Measurements from ENCODE around the gene LINC00632. TPM values are rescaled to one million over a fixed set of nuclear protein-coding genes. Genes with fewer than 3 reads are reported as not detected.

Gene LINC00632
- total and polyA plus RNA-seq, 8 donors, result 0.25 to 45.4 (median 4.2) TPM

GRCh38 chrX:140711894-140712293 lies 2.3 kb downstream of the LINC00632 start:
- no peak overlapping the region for H3K4me3 ChIP-seq
- peaks cover 0 to 9% (median 3%) of the 10 kb centered on the region in 4 donors for H3K4me1 ChIP-seq
- no peak for TF ChIP-seq CTCF (IDR thresholded peaks at IDR 0.05)
- TF ChIP-seq POLR2A (IDR thresholded peaks at IDR 0.05), result no peak
- no peak for TF ChIP-seq POLR2AphosphoS5 (IDR thresholded peaks at IDR 0.05)
- no peaks in the 10 kb centered on the region for H3K36me3 ChIP-seq
- no peak overlapping the region for H3K27ac ChIP-seq
- DNase-seq, result no peak
- no peaks in the 10 kb centered on the region for H3K27me3 ChIP-seq
- intact Hi-C loops (cut with DNase I; ENCODE audit: low total_unique reads), result no loop called here
- WGBS, 5 donors, result 78 to 90% (median 81%) methylated on average over 4 of the region's 4 CpGs
- H3K9me3 ChIP-seq, result no peaks in the 10 kb centered on the region

GRCh38 chrX:140712413-140713173 lies 3.0 kb downstream of the LINC00632 start:
- intact Hi-C loops (cut with DNase I; ENCODE audit: low total_unique reads), result no loop called here
- Histone ChIP-seq H3K27ac (no peak overlapping the region), H3K4me3 (peak overlapping the region; percentile 9 to 26 (median 24)), H3K36me3 (no peaks in the 10 kb centered on the region), H3K27me3 (no peaks in the 10 kb centered on the region), H3K9me3 (no peaks in the 10 kb centered on the region), H3K4me1 (peaks cover 0 to 9% (median 3%) of the 10 kb centered on the region in 4 donors)
- DNase-seq, result peak; percentile 38 to 94
- WGBS, 5 donors, result 3 to 29% (median 9%) methylated on average over 14 to 16 of the region's 16 CpGs
- no peak for TF ChIP-seq CTCF (IDR thresholded peaks at IDR 0.05)

DNA sequence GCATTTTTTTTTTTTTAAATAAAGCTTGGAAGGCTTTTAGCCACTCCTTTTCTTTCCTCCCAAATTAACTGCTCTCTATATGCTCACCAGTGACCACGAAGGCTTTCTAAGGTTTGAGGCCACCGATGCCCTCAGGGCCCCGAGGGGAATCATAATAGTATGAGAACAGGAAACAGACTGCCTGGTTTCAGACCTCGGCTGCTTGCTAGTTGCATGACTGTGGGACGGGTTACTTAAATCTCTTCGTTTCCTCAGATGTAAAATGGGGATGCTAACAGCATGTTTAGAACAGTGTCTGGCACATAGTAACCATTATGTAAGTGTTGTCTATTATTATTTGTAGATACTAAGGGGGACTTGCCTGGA lies 3.6 kb downstream of the LINC00632 start:
- peak overlapping the region in 3 of 4 donors; percentile 9 to 26 (median 23) for H3K4me3 ChIP-seq
- whole genome bisulfite sequencing, 5 donors, result 16 to 46% (median 26%) methylated on average over 6 of the region's 6 CpGs

DNA sequence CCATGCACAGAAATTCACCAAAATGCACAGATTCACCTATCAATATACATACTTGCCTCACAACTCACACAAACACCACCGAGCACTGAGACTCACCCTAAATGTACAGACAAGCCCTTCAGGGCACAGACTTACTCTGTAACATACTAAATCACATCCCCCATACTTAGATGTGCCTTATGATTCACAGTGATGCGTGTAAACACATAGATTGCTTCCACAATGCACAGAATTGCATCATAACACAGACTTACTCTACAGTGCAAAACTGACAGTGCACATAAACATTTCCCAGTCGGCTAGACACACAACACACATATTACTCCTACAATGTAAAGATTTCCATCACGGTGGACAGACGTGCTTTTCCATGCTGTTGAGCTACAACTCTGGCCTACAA lies 6.2 kb downstream of the LINC00632 start:
- Histone ChIP-seq H3K9me3 (no peaks in the 10 kb centered on the region), H3K4me3 (no peak overlapping the region), H3K27ac (no peak overlapping the region), H3K4me1 (peaks cover 0 to 9% (median 3%) of the 10 kb centered on the region in 4 donors), H3K36me3 (no peaks in the 10 kb centered on the region), H3K27me3 (no peaks in the 10 kb centered on the region)
- 65 to 78% (median 73%) methylated on average over 5 of the region's 5 CpGs for WGBS, 5 donors
- DNase-seq, result no peak
- no peak for TF ChIP-seq POLR2A (IDR thresholded peaks at IDR 0.05)
- no peak for TF ChIP-seq CTCF (IDR thresholded peaks at IDR 0.05)
- no peak for TF ChIP-seq EP300 (IDR thresholded peaks at IDR 0.05)
- TF ChIP-seq POLR2AphosphoS5 (IDR thresholded peaks at IDR 0.05), result no peak
- intact Hi-C loops (cut with DNase I; ENCODE audit: low total_unique reads), result no loop called here

More for the DNA sequence above, 3.6 kb downstream of the LINC00632 start:
- no peaks in the 10 kb centered on the region for H3K36me3 ChIP-seq
- H3K27me3 ChIP-seq, result no peaks in the 10 kb centered on the region
- H3K27ac ChIP-seq, result no peak overlapping the region
- TF ChIP-seq POLR2A (IDR thresholded peaks at IDR 0.05) (no peak), CTCF (IDR thresholded peaks at IDR 0.05) (no peak), POLR2AphosphoS5 (IDR thresholded peaks at IDR 0.05) (no peak), EP300 (IDR thresholded peaks at IDR 0.05) (no peak)
- peaks cover 0 to 9% (median 3%) of the 10 kb centered on the region in 4 donors for H3K4me1 ChIP-seq
- DNase-seq, result no peak
- H3K9me3 ChIP-seq, result no peaks in the 10 kb centered on the region
- intact Hi-C loops (cut with DNase I; ENCODE audit: low total_unique reads), result no loop called here

All from stomach (tissue), 9 donors.